ENCODE data around the gene DTHD1. TPM values are rescaled to one million over a fixed set of nuclear protein-coding genes. Genes with fewer than 3 reads are reported as not detected.
A peak's percentile ranks its signal among the peaks of the same experiment; 100 is the strongest.

Gene DTHD1
- total and polyA plus RNA-seq, 11 donors = 0.14 to 0.83 TPM; not detected in 9

- WGBS, 4 donors = 77 to 81% (median 79%) methylated on average over 4 to 5 of the region's 5 CpGs
Observed at GRCh38 chr4:36260731-36261130, 20.7 kb upstream of the DTHD1 start.

GRCh38 chr4:36264207-36264826, 17.1 kb upstream of the DTHD1 start:
- ATAC-seq (no peak), DNase-seq (no peak)
- H3K9me3 ChIP-seq = no peaks in the 10 kb centered on the region
- no peak overlapping the region for H3K27ac ChIP-seq
- no peaks in the 10 kb centered on the region for H3K36me3 ChIP-seq
- no peak overlapping the region for H3K4me3 ChIP-seq
- TF ChIP-seq, protein P1, sequence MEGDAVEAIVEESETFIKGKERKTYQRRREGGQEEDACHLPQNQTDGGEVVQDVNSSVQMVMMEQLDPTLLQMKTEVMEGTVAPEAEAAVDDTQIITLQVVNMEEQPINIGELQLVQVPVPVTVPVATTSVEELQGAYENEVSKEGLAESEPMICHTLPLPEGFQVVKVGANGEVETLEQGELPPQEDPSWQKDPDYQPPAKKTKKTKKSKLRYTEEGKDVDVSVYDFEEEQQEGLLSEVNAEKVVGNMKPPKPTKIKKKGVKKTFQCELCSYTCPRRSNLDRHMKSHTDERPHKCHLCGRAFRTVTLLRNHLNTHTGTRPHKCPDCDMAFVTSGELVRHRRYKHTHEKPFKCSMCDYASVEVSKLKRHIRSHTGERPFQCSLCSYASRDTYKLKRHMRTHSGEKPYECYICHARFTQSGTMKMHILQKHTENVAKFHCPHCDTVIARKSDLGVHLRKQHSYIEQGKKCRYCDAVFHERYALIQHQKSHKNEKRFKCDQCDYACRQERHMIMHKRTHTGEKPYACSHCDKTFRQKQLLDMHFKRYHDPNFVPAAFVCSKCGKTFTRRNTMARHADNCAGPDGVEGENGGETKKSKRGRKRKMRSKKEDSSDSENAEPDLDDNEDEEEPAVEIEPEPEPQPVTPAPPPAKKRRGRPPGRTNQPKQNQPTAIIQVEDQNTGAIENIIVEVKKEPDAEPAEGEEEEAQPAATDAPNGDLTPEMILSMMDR (IDR thresholded peaks at IDR 0.05) = no peak
- TF ChIP-seq POLR2A (IDR thresholded peaks at IDR 0.05) = no peak
- intact Hi-C loops (cut with DNase I) = no loop called here
- no peaks in the 10 kb centered on the region for H3K27me3 ChIP-seq
- 90 to 96% (median 92%) methylated on average over 2 of the region's 2 CpGs for WGBS, 4 donors
- H3K4me1 ChIP-seq = peaks cover 0 to 22% (median 0%) of the 10 kb centered on the region in 12 donors

More at GRCh38 chr4:36260731-36261130, 20.7 kb upstream of the DTHD1 start:
- no peak for DNase-seq
- H3K9me3 ChIP-seq = no peaks in the 10 kb centered on the region
- peaks cover 0 to 21% (median 0%) of the 10 kb centered on the region in 12 donors for H3K4me1 ChIP-seq
- no peaks in the 10 kb centered on the region for H3K36me3 ChIP-seq
- no peak for TF ChIP-seq POLR2A (IDR thresholded peaks at IDR 0.05)
- TF ChIP-seq, protein P1 (IDR thresholded peaks at IDR 0.05) = no peak
- H3K27me3 ChIP-seq = no peaks in the 10 kb centered on the region
- intact Hi-C loops (cut with DNase I) = no loop called here
- ATAC-seq = no peak
- H3K27ac ChIP-seq = no peak overlapping the region
- H3K4me3 ChIP-seq = no peak overlapping the region

DNA sequence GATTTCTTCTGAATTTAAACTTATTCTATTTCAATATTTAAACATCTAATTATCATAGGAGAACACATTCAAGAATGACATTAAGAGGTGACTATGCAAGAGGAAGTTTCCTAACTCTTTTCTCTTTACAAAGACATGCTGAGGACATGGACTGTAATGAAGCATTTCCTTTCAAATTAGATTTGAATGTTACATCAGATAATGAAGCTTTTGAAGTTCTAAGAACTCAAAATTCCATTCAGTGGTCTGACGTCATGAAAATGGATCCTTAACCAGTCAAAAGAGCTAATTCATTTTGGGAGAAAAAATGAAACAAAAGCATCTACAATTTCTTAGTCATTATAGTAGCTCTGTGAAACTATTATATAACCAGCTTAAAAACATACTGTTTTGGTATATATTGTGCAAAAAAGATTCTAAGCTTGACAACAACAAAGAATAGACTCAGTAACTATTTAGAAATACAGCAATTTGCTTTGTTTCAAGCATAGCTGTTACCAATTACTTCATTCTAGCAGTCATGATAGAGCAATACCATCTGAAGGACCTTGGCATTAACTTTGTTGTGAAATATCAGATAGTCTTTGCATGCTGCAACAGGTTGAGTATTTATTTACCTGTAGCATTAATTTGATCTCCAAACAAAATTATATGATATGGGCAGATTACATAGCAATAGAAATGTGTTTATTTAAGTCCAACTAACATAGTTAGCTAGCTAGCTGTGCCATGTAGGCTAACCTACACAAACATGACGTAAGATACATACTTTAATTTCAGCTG, 13.7 kb upstream of the DTHD1 start:
- Histone ChIP-seq H3K4me1 (peaks cover 0 to 26% (median 0%) of the 10 kb centered on the region in 12 donors), H3K36me3 (no peaks in the 10 kb centered on the region), H3K4me3 (no peak overlapping the region), H3K9me3 (no peaks in the 10 kb centered on the region), H3K27ac (no peak overlapping the region), H3K27me3 (no peaks in the 10 kb centered on the region)
- ATAC-seq (no peak), DNase-seq (no peak)
- intact Hi-C loops (cut with DNase I) = no loop called here
- 61 to 69% (median 65%) methylated on average over 2 of the region's 2 CpGs for WGBS, 4 donors
- no peak for TF ChIP-seq POLR2A (IDR thresholded peaks at IDR 0.05)
- TF ChIP-seq, protein P1 (IDR thresholded peaks at IDR 0.05) = no peak

DNA sequence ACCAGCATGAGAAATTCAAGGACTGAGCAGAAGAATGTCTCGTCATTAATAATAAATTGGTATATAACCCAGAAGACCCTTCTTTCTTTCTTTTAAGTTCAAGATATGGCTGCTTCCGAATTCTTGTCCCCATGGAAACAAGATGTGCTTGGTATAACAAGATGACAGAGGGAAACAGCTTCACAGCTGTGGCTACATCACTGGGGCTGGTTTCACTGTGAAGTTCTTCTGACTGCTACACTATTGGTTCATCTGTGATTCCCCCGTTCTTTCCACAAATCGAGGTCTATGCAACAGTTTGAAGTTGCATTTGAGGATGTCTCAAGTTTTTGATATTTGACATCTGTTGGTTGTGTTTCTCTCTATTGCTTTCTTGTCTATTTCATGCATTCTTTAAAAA, 12.3 kb upstream of the DTHD1 start:
- intact Hi-C loops (cut with DNase I) = no loop called here
- no peaks in the 10 kb centered on the region for H3K27me3 ChIP-seq
- DNase-seq (no peak), ATAC-seq (peak in 1 of 4 donors; percentile 42)
- H3K36me3 ChIP-seq = no peaks in the 10 kb centered on the region
- peaks cover 0 to 26% (median 0%) of the 10 kb centered on the region in 12 donors for H3K4me1 ChIP-seq
- 62 to 70% (median 66%) methylated on average over 4 of the region's 4 CpGs for WGBS, 4 donors
- no peak overlapping the region for H3K27ac ChIP-seq
- no peak for TF ChIP-seq POLR2A (IDR thresholded peaks at IDR 0.05)
- TF ChIP-seq, protein P1 (IDR thresholded peaks at IDR 0.05) = no peak
- no peaks in the 10 kb centered on the region for H3K9me3 ChIP-seq
- no peak overlapping the region for H3K4me3 ChIP-seq

Measured in heart left ventricle (tissue), 16 donors.